B cell (primary cell): ENCODE data around the gene PRXL2B. TPM values are rescaled to one million over a fixed set of nuclear protein-coding genes. Genes with fewer than 3 reads are reported as not detected.

Experiments used
- ATAC-seq: fragments of 200-7000 bp; cut with Tn5 transposase; one replicate; pipeline ENCODE4 v1.10.0; 2021; ENCODE audit warnings: low read depth, mild to moderate bottlenecking, moderate number of reproducible peaks, moderate library complexity
- CTCF ChIA-PET: fragments of 350-600 bp; sonication (Branson Sonifier 250); formaldehyde crosslinking; loops from one replicate; lab custom pipeline; 2021; ENCODE audit warnings: antibody characterized with exemption, inconsistent platforms; lab: Charles Lee
- POLR2A ChIA-PET: fragments of 350-600 bp; sonication (Branson Sonifier 250); formaldehyde crosslinking; loops from one replicate; lab custom pipeline; 2021; ENCODE audit warnings: antibody characterized with exemption; lab: Charles Lee
- DNase-seq: peaks from one replicate; pipeline ENCODE4 v3.0.0; 2013
- H2AFZ ChIP-seq: 2 replicates; pipeline ENCODE4 v1.6.1; 2012; ENCODE audit warnings: mild to moderate bottlenecking, low read depth, low read length; ENCODE audit not compliant: insufficient read depth, poor library complexity, severe bottlenecking
- H3K27ac ChIP-seq, 2 donors: 1 replicate in 1 of 2; 2 replicates in 1 of 2; pipeline ENCODE4 v1.5.1; 2012 to 2013; ENCODE audit warnings: low read length in 2 of 2, mild to moderate bottlenecking in 2 of 2, moderate library complexity in 1 of 2
- H3K27me3 ChIP-seq, 4 experiments: fragments of 200-600 bp in 1 of 4; sonication (generic) in 1 of 4; replicated peaks in 1 of 4; 1 replicate in 2 of 4; 2 replicates in 2 of 4; pipeline versions ENCODE4 v1.6.1 to v1.7.0; 2013 to 2016; ENCODE audit warnings: low read length in 3 of 4, mild to moderate bottlenecking in 2 of 4, mixed read lengths in 1 of 4, moderate library complexity in 1 of 4; ENCODE audit not compliant: insufficient read depth in 4 of 4, control insufficient read depth in 3 of 4; ENCODE audit errors: control extremely low read depth in 1 of 4
- H3K36me3 ChIP-seq, 2 experiments: replicated peaks in 1 of 2; 1 replicate in 1 of 2; 2 replicates in 1 of 2; pipeline versions ENCODE4 v1.6.1 to v1.7.1; 2013; ENCODE audit warnings: low read length in 1 of 2; ENCODE audit not compliant: insufficient read depth in 2 of 2, control insufficient read depth in 1 of 2; ENCODE audit errors: control extremely low read depth in 1 of 2, extremely low read depth in 1 of 2
- H3K4me1 ChIP-seq, 2 donors: fragments of 200-600 bp in 1 of 2; sonication (generic) in 1 of 2; 1 replicate in 1 of 2; 2 replicates in 1 of 2; pipeline versions ENCODE4 v1.5.1 to v1.6.1; 2013 to 2017; ENCODE audit warnings: low read length in 2 of 2; ENCODE audit not compliant: control insufficient read depth in 2 of 2, insufficient read depth in 2 of 2
- H3K4me2 ChIP-seq: replicated peaks from 2 replicates; pipeline ENCODE3; 2012; ENCODE audit warnings: mild to moderate bottlenecking, low read depth, low read length; ENCODE audit not compliant: poor library complexity, severe bottlenecking
- H3K4me3 ChIP-seq, 5 experiments: fragments of 200-600 bp in 1 of 5; sonication (generic) in 1 of 5; 1 replicate in 3 of 5; 2 replicates in 2 of 5; pipeline versions ENCODE4 v1.5.1 to v1.7.0; 2011 to 2016; ENCODE audit warnings: low read length in 4 of 5, mild to moderate bottlenecking in 4 of 5, low read depth in 2 of 5, control low read depth in 1 of 5, moderate library complexity in 1 of 5; ENCODE audit not compliant: insufficient read depth in 1 of 5; ENCODE audit errors: control extremely low read depth in 1 of 5, extremely low read depth in 1 of 5
- H3K79me2 ChIP-seq: fragments of 200-600 bp; sonication (generic); one replicate; pipeline ENCODE4 v1.6.0; 2016; ENCODE audit warnings: low read length; ENCODE audit not compliant: control insufficient read depth, insufficient read depth
- H3K9ac ChIP-seq: fragments of 200-600 bp; sonication (generic); 2 replicates; pipeline ENCODE4 v1.6.1; 2017; ENCODE audit warnings: mild to moderate bottlenecking, low read length, moderate library complexity
- H3K9me3 ChIP-seq, 3 donors: one replicate each; pipeline versions ENCODE4 v1.6.1 to v1.7.1; 2013; ENCODE audit warnings: low read length in 2 of 3; ENCODE audit not compliant: control insufficient read depth in 2 of 3, insufficient read depth in 1 of 3; ENCODE audit errors: control extremely low read depth in 1 of 3
- H4K20me1 ChIP-seq: 2 replicates; pipeline ENCODE4 v1.6.0; 2012; ENCODE audit warnings: mild to moderate bottlenecking, low read length; ENCODE audit not compliant: insufficient read depth, control insufficient read depth, poor library complexity, severe bottlenecking
- H3K27ac Mint-ChIP-seq: one replicate; pipeline ENCODE4 v1.8.0; 2021; ENCODE audit warnings: mixed read lengths
- H3K27me3 Mint-ChIP-seq: one replicate; pipeline ENCODE4 v1.8.0; 2021; ENCODE audit warnings: mixed read lengths
- H3K4me1 Mint-ChIP-seq: one replicate; pipeline ENCODE4 v1.8.0; 2021; ENCODE audit warnings: mixed read lengths
- H3K4me3 Mint-ChIP-seq: one replicate; pipeline ENCODE4 v1.8.0; 2021; ENCODE audit warnings: mixed read lengths
- H3K9me3 Mint-ChIP-seq: one replicate; pipeline ENCODE4 v1.8.0; 2022; ENCODE audit warnings: mixed read lengths; ENCODE audit not compliant: insufficient read depth
- CTCF ChIP-seq: fragments of 200-600 bp; IDR thresholded peaks from one replicate; pipeline ENCODE4 v1.8.0; 2022; ENCODE audit warnings: antibody characterized with exemption, mild to moderate bottlenecking
- EZH2 ChIP-seq: IDR thresholded peaks from 2 replicates; pipeline ENCODE4 v1.6.1; 2012; ENCODE audit warnings: borderline replicate concordance, low read depth, mild to moderate bottlenecking, moderate library complexity, low read length; ENCODE audit not compliant: insufficient read depth, poor library complexity, severe bottlenecking
- WGBS: methylation state at CpG from one replicate; pipeline ENCODE4 v1.1.5; 2013; ENCODE audit warnings: missing lambda C conversion rate; ENCODE audit not compliant: insufficient coverage; 5-methylcytosine and 5-hydroxymethylcytosine counted together
- intact Hi-C: fragments of 100-400 bp; cut with micrococcal nuclease; formaldehyde crosslinking; loops from one replicate; pipeline ENCODE4 v1.10.0; 2022
- polyA plus RNA-seq: library from polyadenylated mRNA; depleted of rRNA; stranded (reverse); fragments of >200 nt; gene quantifications from 2 replicates; pipeline ENCODE4 v1.2.3, GENCODE V29; 2012
- total RNA-seq, 2 donors: library from RNA; stranded (reverse); fragments of 120-200 nt in 1 of 2; gene quantifications; 1 replicate in 1 of 2; 2 replicates in 1 of 2; pipeline versions ENCODE4 v1.2.3 to v1.2.4, GENCODE V29; 2013 to 2022

PRXL2B gene
- total and polyA plus RNA-seq, 2 donors (not counting 1 experiment from before 2014, with no cell fraction given): 13.0 to 27.0 TPM

GRCh38 chr1:2587860-2588571 lies 1.4 kb downstream of the PRXL2B start:
- peak overlapping the region; percentile 92 for H3K4me2 ChIP-seq
- peaks cover 28 to 41% of the 10 kb centered on the region in 2 donors for H3K4me1 ChIP-seq
- ATAC-seq (no peak), DNase-seq (peak; percentile 30)
- intact Hi-C loops: loop anchor here (2.0 kb wide), 1 partner anchor 383 kb away; no protein-coding TSS in a partner anchor
- ChIA-PET CTCF (interaction anchor here (1.1 to 3.9 kb wide), 4 partner anchors 11 to 52 kb away, joined by 4 to 55 read pairs (median 10); partner anchors contain the start of gene TNFRSF14), POLR2A (interaction anchor here (1.0 to 4.4 kb wide), 4 partner anchors 41 to 197 kb away, joined by 3 to 88 read pairs (median 6); partner anchors contain the start of genes MORN1, PANK4 and RER1)
- H4K20me1 ChIP-seq: no peaks in the 10 kb centered on the region
- Mint-ChIP-seq H3K27me3 (no peaks in the 10 kb centered on the region), H3K27ac (peak overlapping the region; percentile 41), H3K4me1 (peaks cover 33% of the 10 kb centered on the region), H3K9me3 (no peaks in the 10 kb centered on the region), H3K4me3 (peak overlapping the region; percentile 79)
- TF ChIP-seq EZH2 (no peak), CTCF (no peak)
- no peak overlapping the region for H3K4me3 ChIP-seq
- peaks cover 12% of the 10 kb centered on the region for H3K79me2 ChIP-seq
- H3K36me3 ChIP-seq: peaks cover 0 to 5% of the 10 kb centered on the region in 2 experiments
- no peaks in the 10 kb centered on the region for H3K9me3 ChIP-seq
- H2AFZ ChIP-seq: no peak overlapping the region
- H3K27me3 ChIP-seq: no peaks in the 10 kb centered on the region
- H3K27ac ChIP-seq: no peak overlapping the region
- WGBS: 94% methylated on average over 19 of the region's 19 CpGs
- H3K9ac ChIP-seq: no peak overlapping the region
